ENCODE data around the gene STX11. TPM values are rescaled to one million over a fixed set of nuclear protein-coding genes. Genes with fewer than 3 reads are reported as not detected.

Gene STX11
- total RNA-seq, 1 experiment from 2014 or later: 1.3 TPM

DNA sequence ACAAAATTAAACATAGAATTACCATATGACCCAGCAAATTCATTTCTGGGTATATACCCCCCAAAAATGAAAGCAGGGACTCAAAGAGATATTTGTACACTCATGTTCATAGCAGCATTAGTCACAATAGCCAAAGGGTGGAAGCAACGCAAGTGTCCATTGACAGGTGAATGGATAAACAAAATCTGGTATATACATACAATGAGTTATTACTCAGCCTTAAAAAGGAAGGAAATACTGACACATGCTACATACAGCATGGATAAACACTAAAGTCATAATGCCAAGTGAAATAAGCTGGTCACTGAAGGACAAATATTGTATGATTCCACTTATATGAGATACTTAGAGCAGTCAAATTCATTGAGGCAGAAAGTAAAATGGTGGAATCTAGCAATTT is 5.3 kb upstream of the STX11 start:
- Mint-ChIP-seq H3K27me3 (ENCODE audit: insufficient read depth, unreplicated experiment) (peaks cover 2% of the 10 kb centered on the region), H3K27ac (ENCODE audit: unreplicated experiment) (no peak overlapping the region), H3K36me3 (ENCODE audit: insufficient read depth, unreplicated experiment) (no peaks in the 10 kb centered on the region), H3K4me3 (ENCODE audit: unreplicated experiment) (no peak overlapping the region), H3K4me1 (ENCODE audit: low read depth, unreplicated experiment) (peaks cover 7% of the 10 kb centered on the region), H3K9me3 (ENCODE audit: unreplicated experiment) (no peaks in the 10 kb centered on the region)
- TF ChIP-seq, protein P1, sequence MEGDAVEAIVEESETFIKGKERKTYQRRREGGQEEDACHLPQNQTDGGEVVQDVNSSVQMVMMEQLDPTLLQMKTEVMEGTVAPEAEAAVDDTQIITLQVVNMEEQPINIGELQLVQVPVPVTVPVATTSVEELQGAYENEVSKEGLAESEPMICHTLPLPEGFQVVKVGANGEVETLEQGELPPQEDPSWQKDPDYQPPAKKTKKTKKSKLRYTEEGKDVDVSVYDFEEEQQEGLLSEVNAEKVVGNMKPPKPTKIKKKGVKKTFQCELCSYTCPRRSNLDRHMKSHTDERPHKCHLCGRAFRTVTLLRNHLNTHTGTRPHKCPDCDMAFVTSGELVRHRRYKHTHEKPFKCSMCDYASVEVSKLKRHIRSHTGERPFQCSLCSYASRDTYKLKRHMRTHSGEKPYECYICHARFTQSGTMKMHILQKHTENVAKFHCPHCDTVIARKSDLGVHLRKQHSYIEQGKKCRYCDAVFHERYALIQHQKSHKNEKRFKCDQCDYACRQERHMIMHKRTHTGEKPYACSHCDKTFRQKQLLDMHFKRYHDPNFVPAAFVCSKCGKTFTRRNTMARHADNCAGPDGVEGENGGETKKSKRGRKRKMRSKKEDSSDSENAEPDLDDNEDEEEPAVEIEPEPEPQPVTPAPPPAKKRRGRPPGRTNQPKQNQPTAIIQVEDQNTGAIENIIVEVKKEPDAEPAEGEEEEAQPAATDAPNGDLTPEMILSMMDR (IDR thresholded peaks at IDR 0.05; ENCODE audit: insufficient read depth in 1 of 2, low read depth in 1 of 2, low read length in 1 of 2, severe bottlenecking in 1 of 2, unreplicated experiment in 1 of 2): no peak
- ChIA-PET POLR2A (no interaction called here), CTCF (no interaction called here)
- Histone ChIP-seq H3K9me3 (no peaks in the 10 kb centered on the region), H3K4me3 (ENCODE audit: low read depth, low read length) (no peak overlapping the region), H3K4me1 (peaks cover 8% of the 10 kb centered on the region), H3K27me3 (replicated peaks; ENCODE audit: control insufficient read depth, insufficient read depth, low read length) (no peaks in the 10 kb centered on the region), H3K36me3 (ENCODE audit: control insufficient read depth, insufficient read depth, low read length) (no peaks in the 10 kb centered on the region)
- DNase-seq: no peak
- intact Hi-C loops (cut with micrococcal nuclease; ENCODE audit: unreplicated experiment): loop anchor here (5.0 kb wide), 1 partner anchor 142 kb away; the partner anchor contains the start of gene UTRN
- BruUV-seq (replicated peaks): no TSS peak

DNA sequence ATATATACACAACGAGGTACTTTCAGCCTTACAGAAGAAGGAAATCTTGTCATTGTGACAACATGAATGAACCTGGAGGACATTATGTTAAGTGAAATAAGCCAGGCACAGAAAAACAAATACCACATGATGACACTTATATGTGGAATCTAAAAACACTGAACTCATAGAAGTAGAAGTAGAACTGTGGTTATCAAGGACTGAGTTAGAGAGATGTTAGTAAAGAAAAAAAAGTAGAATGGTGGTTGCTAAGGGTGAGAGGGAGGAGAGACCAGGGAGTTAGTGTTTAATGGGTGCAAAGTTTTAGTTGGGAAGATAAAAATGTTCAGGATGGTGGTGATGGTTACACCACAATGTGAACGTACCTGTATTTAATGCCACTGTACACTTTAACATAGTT is 4.8 kb upstream of the STX11 start:
- Histone ChIP-seq H3K9me3 (no peaks in the 10 kb centered on the region), H3K36me3 (ENCODE audit: control insufficient read depth, insufficient read depth, low read length) (no peaks in the 10 kb centered on the region), H3K4me1 (peaks cover 8% of the 10 kb centered on the region), H3K27me3 (replicated peaks; ENCODE audit: control insufficient read depth, insufficient read depth, low read length) (no peaks in the 10 kb centered on the region), H3K4me3 (ENCODE audit: low read depth, low read length) (no peak overlapping the region)
- Mint-ChIP-seq H3K36me3 (ENCODE audit: insufficient read depth, unreplicated experiment) (no peaks in the 10 kb centered on the region), H3K27me3 (ENCODE audit: insufficient read depth, unreplicated experiment) (peaks cover 2% of the 10 kb centered on the region), H3K27ac (ENCODE audit: unreplicated experiment) (no peak overlapping the region), H3K4me3 (ENCODE audit: unreplicated experiment) (no peak overlapping the region), H3K9me3 (ENCODE audit: unreplicated experiment) (no peaks in the 10 kb centered on the region), H3K4me1 (ENCODE audit: low read depth, unreplicated experiment) (peaks cover 7% of the 10 kb centered on the region)
- ChIA-PET CTCF (no interaction called here), POLR2A (no interaction called here)
- DNase-seq: no peak
- intact Hi-C loops (cut with micrococcal nuclease; ENCODE audit: unreplicated experiment): loop anchor here (5.0 kb wide), 1 partner anchor 142 kb away; the partner anchor contains the start of gene UTRN
- no TSS peak for BruUV-seq (replicated peaks)
- TF ChIP-seq, protein P1 (IDR thresholded peaks at IDR 0.05; ENCODE audit: insufficient read depth in 1 of 2, low read depth in 1 of 2, low read length in 1 of 2, severe bottlenecking in 1 of 2, unreplicated experiment in 1 of 2): no peak

DNA sequence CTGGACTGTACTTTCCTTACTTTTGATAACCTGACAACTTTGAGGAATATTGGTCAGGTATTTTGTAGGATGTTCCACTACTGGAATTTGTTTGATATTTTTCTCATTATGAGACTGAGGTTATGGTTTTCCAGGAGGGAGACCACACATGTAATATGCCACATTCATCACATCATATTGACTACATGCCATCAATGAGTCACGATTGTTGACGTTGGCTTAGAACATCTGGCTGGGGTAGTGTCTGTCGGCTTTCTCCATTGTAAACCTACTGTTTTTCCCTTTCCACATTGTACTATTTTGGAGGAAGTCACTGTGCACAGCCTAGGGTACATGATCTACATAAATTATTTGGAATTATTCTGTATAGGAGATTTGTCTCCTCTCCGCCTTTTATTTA is 1.4 kb upstream of the STX11 start:
- no peaks in the 10 kb centered on the region for H3K27me3 ChIP-seq (replicated peaks; ENCODE audit: control insufficient read depth, insufficient read depth, low read length)
- TF ChIP-seq, protein P1 (IDR thresholded peaks at IDR 0.05; ENCODE audit: insufficient read depth in 1 of 2, low read depth in 1 of 2, low read length in 1 of 2, severe bottlenecking in 1 of 2, unreplicated experiment in 1 of 2): no peak
- peaks cover 8% of the 10 kb centered on the region for H3K4me1 ChIP-seq
- Mint-ChIP-seq H3K4me1 (ENCODE audit: low read depth, unreplicated experiment) (peaks cover 7% of the 10 kb centered on the region), H3K27me3 (ENCODE audit: insufficient read depth, unreplicated experiment) (peaks cover 2% of the 10 kb centered on the region), H3K4me3 (ENCODE audit: unreplicated experiment) (no peak overlapping the region), H3K9me3 (ENCODE audit: unreplicated experiment) (no peaks in the 10 kb centered on the region), H3K27ac (ENCODE audit: unreplicated experiment) (no peak overlapping the region), H3K36me3 (ENCODE audit: insufficient read depth, unreplicated experiment) (no peaks in the 10 kb centered on the region)
- H3K36me3 ChIP-seq (ENCODE audit: control insufficient read depth, insufficient read depth, low read length): no peaks in the 10 kb centered on the region
- H3K4me3 ChIP-seq (ENCODE audit: low read depth, low read length): no peak overlapping the region
- no peaks in the 10 kb centered on the region for H3K9me3 ChIP-seq
- intact Hi-C loops (cut with micrococcal nuclease; ENCODE audit: unreplicated experiment): loop anchor here (5.0 kb wide), 1 partner anchor 138 kb away; the partner anchor contains the start of gene UTRN
- DNase-seq: no peak
- ChIA-PET POLR2A (no interaction called here), CTCF (no interaction called here)
- no TSS peak for BruUV-seq (replicated peaks)

Data from Caco-2 (cell line).